ENCODE results near the gene DFFB. TPM values are rescaled to one million over a fixed set of nuclear protein-coding genes. Genes with fewer than 3 reads are reported as not detected.

Gene DFFB
- total and polyA plus RNA-seq, 9 of the 15 experiments (the other 6 are each of a cell fraction or from before 2014, with no cell fraction given) = 2.3 to 15.8 (median 11.5) TPM

DNA sequence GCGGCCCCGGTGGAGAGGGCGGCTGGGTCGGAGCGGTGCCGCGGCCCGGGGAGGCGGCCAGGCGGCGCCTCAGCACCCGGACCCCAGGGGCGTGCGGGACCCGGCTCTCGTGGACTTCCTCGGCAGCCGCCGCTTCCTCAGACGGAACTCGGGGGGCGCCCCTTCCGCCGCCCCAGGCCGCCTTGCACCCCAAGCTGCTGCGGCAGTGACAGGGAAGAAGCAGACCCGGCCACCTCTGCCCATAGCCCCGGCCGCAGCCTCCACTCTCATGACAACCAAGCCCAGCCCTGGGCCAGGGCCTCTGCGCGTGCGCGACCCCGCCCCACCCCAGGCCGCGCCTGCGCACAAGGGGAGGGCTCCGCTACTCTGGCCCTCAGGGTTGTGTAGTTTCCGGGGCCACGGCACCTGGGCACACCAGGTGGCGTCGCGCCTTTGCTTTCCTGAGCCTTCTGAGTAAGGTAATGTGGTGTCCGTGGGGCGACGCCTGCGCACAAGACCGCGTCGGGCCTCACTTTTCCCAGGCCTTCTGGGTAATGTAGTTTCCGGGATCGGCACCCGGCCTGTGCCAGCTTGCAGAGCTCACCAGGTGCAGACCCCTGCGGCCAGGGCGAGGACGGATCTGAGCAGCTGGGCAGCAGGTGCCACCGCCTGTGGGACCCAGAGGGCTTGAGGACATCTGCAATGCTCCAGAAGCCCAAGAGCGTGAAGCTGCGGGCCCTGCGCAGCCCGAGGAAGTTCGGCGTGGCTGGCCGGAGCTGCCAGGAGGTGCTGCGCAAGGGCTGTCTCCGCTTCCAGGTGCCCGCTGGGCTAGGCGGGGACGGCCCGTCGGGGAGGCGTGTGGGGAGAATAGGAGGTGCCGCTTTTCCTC, at the start of gene DFFB, which contains the start of gene CEP104 (continued):
- TF ChIP-seq FOXM1 (IDR thresholded peaks at IDR 0.05; ENCODE audit: low read depth) (no peak), FOXM1 (CRISPR knock-in tag; IDR thresholded peaks at IDR 0.05; ENCODE audit: low read depth) (peak; percentile 71; the same call in 1 of the 2 replicates), GABPA (tag; conservative IDR thresholded peaks at IDR 0.05; ENCODE audit: low read depth) (peak; percentile 74), ZFPM2 (CRISPR knock-in tag; IDR thresholded peaks at IDR 0.05) (no peak), ZNF133 (CRISPR knock-in tag; IDR thresholded peaks at IDR 0.05) (no peak), RBM22 (IDR thresholded peaks at IDR 0.05; ENCODE audit: low read depth, low read length, poor library complexity, severe bottlenecking) (no peak), TBP (optimal IDR thresholded peaks at IDR 0.05; ENCODE audit: low read depth, low read length) (peak; percentile 54), ASH1L (IDR thresholded peaks at IDR 0.05; ENCODE audit: borderline replicate concordance, low read depth, partially characterized antibody) (no peak), RBM39 (optimal IDR thresholded peaks at IDR 0.05; ENCODE audit: low read depth, low read length) (no peak), ZNF324 (CRISPR knock-in tag; IDR thresholded peaks at IDR 0.05) (no peak), ZNF830 (CRISPR knock-in tag; IDR thresholded peaks at IDR 0.05) (no peak), NONO (IDR thresholded peaks at IDR 0.05; ENCODE audit: low read depth in 2 of 2, low read length in 1 of 2) (peak in 1 of 2 experiments; percentile 54; a peak in 1 of 4 replicates), KAT7 (CRISPR knock-in tag; IDR thresholded peaks at IDR 0.05; ENCODE audit: borderline replicate concordance) (0 out of 2 replicates have a peak, but pooled peaks have one; percentile 81), NR4A1 (CRISPR knock-in tag; IDR thresholded peaks at IDR 0.05) (no peak), NR4A1 (tag; IDR thresholded peaks at IDR 0.05) (no peak), HNRNPLL (IDR thresholded peaks at IDR 0.05; ENCODE audit: low read depth, low read length, poor library complexity, severe bottlenecking) (peak; percentile 76), ZNF146 (CRISPR knock-in tag; IDR thresholded peaks at IDR 0.05; ENCODE audit: unreplicated experiment) (no peak), SNRNP70 (optimal IDR thresholded peaks at IDR 0.05; ENCODE audit: low read depth, low read length) (no peak), ZNF764 (CRISPR knock-in tag; IDR thresholded peaks at IDR 0.05; ENCODE audit: low read depth) (no peak), ZNF780A (CRISPR knock-in tag; IDR thresholded peaks at IDR 0.05) (no peak), RBM17 (IDR thresholded peaks at IDR 0.05; ENCODE audit: borderline replicate concordance, low read depth, low read length) (no peak), EHMT2 (IDR thresholded peaks at IDR 0.05) (no peak), ZFP36 (IDR thresholded peaks at IDR 0.05; ENCODE audit: low read depth, low read length, partially characterized antibody) (no peak), U2AF1 (optimal IDR thresholded peaks at IDR 0.05; ENCODE audit: low read depth, low read length) (peak; percentile 28)
- TF ChIP-seq, protein P1, sequence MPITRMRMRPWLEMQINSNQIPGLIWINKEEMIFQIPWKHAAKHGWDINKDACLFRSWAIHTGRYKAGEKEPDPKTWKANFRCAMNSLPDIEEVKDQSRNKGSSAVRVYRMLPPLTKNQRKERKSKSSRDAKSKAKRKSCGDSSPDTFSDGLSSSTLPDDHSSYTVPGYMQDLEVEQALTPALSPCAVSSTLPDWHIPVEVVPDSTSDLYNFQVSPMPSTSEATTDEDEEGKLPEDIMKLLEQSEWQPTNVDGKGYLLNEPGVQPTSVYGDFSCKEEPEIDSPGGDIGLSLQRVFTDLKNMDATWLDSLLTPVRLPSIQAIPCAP (CRISPR knock-in tag; IDR thresholded peaks at IDR 0.05; ENCODE audit: borderline replicate concordance) = no peak
- TF ChIP-seq, protein P2, sequence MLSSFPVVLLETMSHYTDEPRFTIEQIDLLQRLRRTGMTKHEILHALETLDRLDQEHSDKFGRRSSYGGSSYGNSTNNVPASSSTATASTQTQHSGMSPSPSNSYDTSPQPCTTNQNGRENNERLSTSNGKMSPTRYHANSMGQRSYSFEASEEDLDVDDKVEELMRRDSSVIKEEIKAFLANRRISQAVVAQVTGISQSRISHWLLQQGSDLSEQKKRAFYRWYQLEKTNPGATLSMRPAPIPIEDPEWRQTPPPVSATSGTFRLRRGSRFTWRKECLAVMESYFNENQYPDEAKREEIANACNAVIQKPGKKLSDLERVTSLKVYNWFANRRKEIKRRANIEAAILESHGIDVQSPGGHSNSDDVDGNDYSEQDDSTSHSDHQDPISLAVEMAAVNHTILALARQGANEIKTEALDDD (IDR thresholded peaks at IDR 0.05) = no peak
- TF ChIP-seq, protein P3, sequence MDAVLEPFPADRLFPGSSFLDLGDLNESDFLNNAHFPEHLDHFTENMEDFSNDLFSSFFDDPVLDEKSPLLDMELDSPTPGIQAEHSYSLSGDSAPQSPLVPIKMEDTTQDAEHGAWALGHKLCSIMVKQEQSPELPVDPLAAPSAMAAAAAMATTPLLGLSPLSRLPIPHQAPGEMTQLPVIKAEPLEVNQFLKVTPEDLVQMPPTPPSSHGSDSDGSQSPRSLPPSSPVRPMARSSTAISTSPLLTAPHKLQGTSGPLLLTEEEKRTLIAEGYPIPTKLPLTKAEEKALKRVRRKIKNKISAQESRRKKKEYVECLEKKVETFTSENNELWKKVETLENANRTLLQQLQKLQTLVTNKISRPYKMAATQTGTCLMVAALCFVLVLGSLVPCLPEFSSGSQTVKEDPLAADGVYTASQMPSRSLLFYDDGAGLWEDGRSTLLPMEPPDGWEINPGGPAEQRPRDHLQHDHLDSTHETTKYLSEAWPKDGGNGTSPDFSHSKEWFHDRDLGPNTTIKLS (IDR thresholded peaks at IDR 0.05; ENCODE audit: borderline replicate concordance, low read depth) = peak; percentile 93

Measured in K562 (cell line).